GM18511 (cell line): ENCODE data around the gene HMGN1.

Source experiments
- ATAC-seq: cut with Tn5 transposase; IDR thresholded peaks from one replicate; pipeline ENCODE4 v1.9.1; 2021; ENCODE audit warnings: mild to moderate bottlenecking, moderate library complexity; ENCODE audit not compliant: unreplicated experiment

Gene HMGN1

GRCh38 chr21:39334611-39335010, 14.3 kb downstream of the HMGN1 start:
- ATAC-seq: no peak

- no peak for ATAC-seq
Observed at GRCh38 chr21:39332175-39332574, 16.7 kb downstream of the HMGN1 start.

- no peak for ATAC-seq
Observed at GRCh38 chr21:39330001-39330400, 18.9 kb downstream of the HMGN1 start.

- no peak for ATAC-seq
Observed at GRCh38 chr21:39327727-39328126, 21.2 kb downstream of the HMGN1 start.

- ATAC-seq: no peak
Observed at GRCh38 chr21:39326607-39327307, 22.1 kb downstream of the HMGN1 start.

- ATAC-seq: no peak
Observed at GRCh38 chr21:39325458-39325857, 23.4 kb downstream of the HMGN1 start.

GRCh38 chr21:39321424-39321823, 27.5 kb downstream of the HMGN1 start:
- ATAC-seq: no peak

GRCh38 chr21:39319814-39320332, 29.0 kb downstream of the HMGN1 start:
- ATAC-seq: no peak

- no peak for ATAC-seq
Observed at GRCh38 chr21:39319251-39319756, 29.6 kb downstream of the HMGN1 start.

GRCh38 chr21:39318091-39318959, 30.6 kb downstream of the HMGN1 start:
- no peak for ATAC-seq

- no peak for ATAC-seq
Observed at GRCh38 chr21:39317134-39318090, 31.5 kb downstream of the HMGN1 start.

GRCh38 chr21:39316729-39317128, 32.2 kb downstream of the HMGN1 start:
- ATAC-seq: no peak

GRCh38 chr21:39315603-39316445, 33.1 kb downstream of the HMGN1 start:
- no peak for ATAC-seq

- ATAC-seq: peak; percentile 18
Observed at GRCh38 chr21:39314143-39315027, 34.5 kb downstream of the HMGN1 start.

GRCh38 chr21:39313571-39314142, 35.2 kb downstream of the HMGN1 start, which contains the start of gene BRWD1:
BRWD1 (minus strand) TSS chr21:39313632; CDS start chr21:39313491, 141 bp downstream.
- peak; percentile 53 for ATAC-seq

GRCh38 chr21:39313042-39313570, 35.8 kb downstream of the HMGN1 start:
- peak; percentile 15 for ATAC-seq

- ATAC-seq: peak; percentile 71
Observed at GRCh38 chr21:39312112-39313041, 36.5 kb downstream of the HMGN1 start.
